HL-60/S4 (cell line): Measurements from ENCODE around the gene CHMP1B.
"Not testable (repeated sequence)": the region's sequence is repeated elsewhere in the genome, so short reads cannot be mapped to it uniquely, and the experiment has no call there.

Experiments used
- in situ Hi-C: fragments of 300-500 bp; cut with MboI; formaldehyde crosslinking; loops from 2 replicates; pipeline ENCODE4 v1.14.3; 2022; ENCODE audit warnings: low sequenced_read_pairs

CHMP1B gene

GRCh38 chr18:11839556-11839955, 11.7 kb upstream of the CHMP1B start:
- in situ Hi-C loops: no loop called here

GRCh38 chr18:11840493-11840892, 10.7 kb upstream of the CHMP1B start:
- in situ Hi-C loops: no loop called here

- in situ Hi-C loops: no loop called here
These were observed 8.7 kb upstream of the CHMP1B start for GRCh38 chr18:11842562-11842961.

GRCh38 chr18:11844436-11844835, 6.8 kb upstream of the CHMP1B start:
- in situ Hi-C loops: no loop called here

- in situ Hi-C loops: no loop called here
These were observed 5.6 kb upstream of the CHMP1B start for GRCh38 chr18:11845654-11846053.

GRCh38 chr18:11847811-11848210, 3.4 kb upstream of the CHMP1B start:
- in situ Hi-C loops: no loop called here

GRCh38 chr18:11849279-11849678, 1.9 kb upstream of the CHMP1B start:
- in situ Hi-C loops: no loop called here

GRCh38 chr18:11849841-11850634, 1.2 kb upstream of the CHMP1B start:
- in situ Hi-C loops: no loop called here

GRCh38 chr18:11850821-11851145, 430 bp upstream of the CHMP1B start:
- in situ Hi-C loops: no loop called here

GRCh38 chr18:11851806-11852337, 659 bp downstream of the CHMP1B start:
- in situ Hi-C loops: no loop called here

- in situ Hi-C loops: not testable (repeated sequence)
These were observed 3.3 kb downstream of the CHMP1B start for GRCh38 chr18:11854554-11854953.

GRCh38 chr18:11857177-11857887, 6.1 kb downstream of the CHMP1B start:
- in situ Hi-C loops: no loop called here

GRCh38 chr18:11859282-11859830, 8.1 kb downstream of the CHMP1B start:
- in situ Hi-C loops: no loop called here

GRCh38 chr18:11859903-11860407, 8.7 kb downstream of the CHMP1B start:
- in situ Hi-C loops: loop anchor here (10.0 kb wide), 1 partner anchor 65 kb away; no protein-coding TSS in a partner anchor

- in situ Hi-C loops: loop anchor here (10.0 kb wide), 1 partner anchor 64 kb away; no protein-coding TSS in a partner anchor
These were observed 9.6 kb downstream of the CHMP1B start for GRCh38 chr18:11860594-11861450.

GRCh38 chr18:11861583-11862288, 10.5 kb downstream of the CHMP1B start:
- in situ Hi-C loops: loop anchor here (10.0 kb wide), 1 partner anchor 63 kb away; no protein-coding TSS in a partner anchor

- in situ Hi-C loops: loop anchor here (10.0 kb wide), 1 partner anchor 62 kb away; no protein-coding TSS in a partner anchor
These were observed 11.4 kb downstream of the CHMP1B start for GRCh38 chr18:11862468-11863137.

GRCh38 chr18:11864471-11864870, 13.3 kb downstream of the CHMP1B start:
- in situ Hi-C loops: loop anchor here (10.0 kb wide), 1 partner anchor 60 kb away; no protein-coding TSS in a partner anchor

- in situ Hi-C loops: loop anchor here (10.0 kb wide), 1 partner anchor 60 kb away; no protein-coding TSS in a partner anchor
These were observed 13.9 kb downstream of the CHMP1B start for GRCh38 chr18:11865071-11865470.
